BLaER1 treated with 17β-estradiol and CSF1 and Interleukin-3, amounts not matched to agents 10 nM and 100 nM (cell line): ENCODE measurements around the gene PCNX2.
"Not testable (repeated sequence)": the region's sequence is repeated elsewhere in the genome, so short reads cannot be mapped to it uniquely, and the experiment has no call there.

Experiments used
- H3K27ac ChIP-seq, 11 experiments: shearing (Covaris generic); formaldehyde crosslinking; 2 replicates each; pipeline ENCODE4 v1.8.1; 2022
- H3K27me3 ChIP-seq, 11 experiments: shearing (Covaris generic); formaldehyde crosslinking; 2 replicates each; pipeline ENCODE4 v1.8.1; 2022
- H3K36me3 ChIP-seq, 11 experiments: shearing (Covaris generic); formaldehyde crosslinking; 2 replicates each; pipeline ENCODE4 v1.8.1; 2022
- H3K4me1 ChIP-seq, 10 experiments: shearing (Covaris generic); formaldehyde crosslinking; 2 replicates each; pipeline ENCODE4 v1.8.1; 2022
- H3K4me2 ChIP-seq, 11 experiments: shearing (Covaris generic); formaldehyde crosslinking; 2 replicates each; pipeline ENCODE4 v1.8.1; 2022
- H3K4me3 ChIP-seq, 10 experiments: shearing (Covaris generic); formaldehyde crosslinking; 2 replicates each; pipeline ENCODE4 v1.8.1; 2022
- H3K9ac ChIP-seq, 11 experiments: shearing (Covaris generic); formaldehyde crosslinking; 2 replicates each; pipeline ENCODE4 v1.8.1; 2022
- H3K9me3 ChIP-seq, 11 experiments: shearing (Covaris generic); formaldehyde crosslinking; replicated peaks in 1 of 11; 2 replicates each; pipeline ENCODE4 v1.8.1; 2022
- H4K20me1 ChIP-seq, 11 experiments: shearing (Covaris generic); formaldehyde crosslinking; 2 replicates each; pipeline ENCODE4 v1.8.1; 2022
- Cebpa-rat ChIP-seq, 11 experiments: shearing (Covaris generic); IDR thresholded peaks; 2 replicates each; pipeline ENCODE4 v1.8.1; 2022

The PCNX2 gene

GRCh38 chr1:233182587-233182986, 112.9 kb downstream of the PCNX2 start:
- TF ChIP-seq Cebpa-rat (IDR thresholded peaks at IDR 0.05) = no peak
- Histone ChIP-seq H3K9ac (no peak overlapping the region), H3K27ac (no peak overlapping the region), H3K9me3 (peaks cover 6 to 13% (median 9%) of the 10 kb centered on the region in 11 experiments), H3K4me2 (no peak overlapping the region), H3K36me3 (peaks cover 5 to 14% (median 7%) of the 10 kb centered on the region in 11 experiments; a peak in 20 of 22 replicates), H3K4me1 (peaks cover 22 to 38% (median 30%) of the 10 kb centered on the region in 10 experiments; a peak in 19 of 20 replicates), H3K27me3 (no peaks in the 10 kb centered on the region), H3K4me3 (no peak overlapping the region), H4K20me1 (no peaks in the 10 kb centered on the region)

- H4K20me1 ChIP-seq = no peaks in the 10 kb centered on the region
- peak overlapping the region in 10 of 11 experiments; percentile 57 to 80 (median 74); a peak in 19 of 22 replicates for H3K27ac ChIP-seq
- peaks cover 10 to 29% (median 19%) of the 10 kb centered on the region in 11 experiments; a peak in 20 of 22 replicates for H3K36me3 ChIP-seq
- no peak for TF ChIP-seq Cebpa-rat (IDR thresholded peaks at IDR 0.05)
- H3K27me3 ChIP-seq = no peaks in the 10 kb centered on the region
- H3K4me1 ChIP-seq = peaks cover 22 to 38% (median 30%) of the 10 kb centered on the region in 10 experiments; a peak in 19 of 20 replicates
- H3K9me3 ChIP-seq = peaks cover 12 to 29% (median 22%) of the 10 kb centered on the region in 11 experiments
- no peak overlapping the region; a peak in 1 of 22 replicates for H3K9ac ChIP-seq
- 0 out of 20 replicates have a peak overlapping the region, but pooled peaks of 1 of the 10 experiments have one; percentile 15 for H3K4me3 ChIP-seq
- H3K4me2 ChIP-seq = peak overlapping the region; percentile 5 to 63 (median 51); a peak in 18 of 22 replicates
These were observed 114.7 kb downstream of the PCNX2 start for GRCh38 chr1:233180641-233181364.

- peaks cover 22 to 38% (median 30%) of the 10 kb centered on the region in 10 experiments; a peak in 19 of 20 replicates for H3K4me1 ChIP-seq
- not testable (repeated sequence) for H3K4me3 ChIP-seq, H4K20me1 ChIP-seq, H3K27me3 ChIP-seq
- H3K36me3 ChIP-seq = peaks cover 10 to 30% (median 23%) of the 10 kb centered on the region in 11 experiments; a peak in 20 of 22 replicates
- H3K4me2 ChIP-seq = peak overlapping the region; percentile 20 to 63 (median 51); a peak in 18 of 22 replicates
- peak overlapping the region in 3 of 11 experiments; percentile 16 to 36 (median 36); a peak in 3 of 22 replicates for H3K9ac ChIP-seq
- H3K9me3 ChIP-seq = peaks cover 12 to 29% (median 22%) of the 10 kb centered on the region in 11 experiments
- H3K27ac ChIP-seq = peak overlapping the region in 10 of 11 experiments; percentile 57 to 80 (median 74); a peak in 20 of 22 replicates
These were observed 115.9 kb downstream of the PCNX2 start for GRCh38 chr1:233179638-233180037.

- no peak overlapping the region for H3K4me3 ChIP-seq
- no peak overlapping the region for H3K9ac ChIP-seq
- peaks cover 3 to 22% (median 9%) of the 10 kb centered on the region in 11 experiments; a peak in 17 of 22 replicates for H3K36me3 ChIP-seq
- peaks cover 0 to 8% (median 2%) of the 10 kb centered on the region in 10 experiments; a peak in 10 of 20 replicates for H3K4me1 ChIP-seq
- no peak overlapping the region for H3K4me2 ChIP-seq
- H3K9me3 ChIP-seq = peaks cover 2 to 22% (median 13%) of the 10 kb centered on the region in 11 experiments; a peak in 21 of 22 replicates
- TF ChIP-seq Cebpa-rat (IDR thresholded peaks at IDR 0.05) = no peak
- H4K20me1 ChIP-seq = no peaks in the 10 kb centered on the region
- H3K27ac ChIP-seq = no peak overlapping the region
- no peaks in the 10 kb centered on the region for H3K27me3 ChIP-seq
These were observed 123.3 kb downstream of the PCNX2 start for GRCh38 chr1:233172201-233172600.

- Histone ChIP-seq H3K27ac (no peak overlapping the region), H3K27me3 (no peaks in the 10 kb centered on the region), H3K36me3 (peaks cover 0 to 12% (median 3%) of the 10 kb centered on the region in 11 experiments; a peak in 9 of 22 replicates), H3K9me3 (peaks cover 0 to 13% (median 5%) of the 10 kb centered on the region in 11 experiments; a peak in 4 of 22 replicates), H3K4me3 (no peak overlapping the region), H3K9ac (no peak overlapping the region), H3K4me1 (peaks cover 0 to 16% (median 7%) of the 10 kb centered on the region in 10 experiments; a peak in 10 of 20 replicates), H3K4me2 (no peak overlapping the region), H4K20me1 (no peaks in the 10 kb centered on the region)
- no peak for TF ChIP-seq Cebpa-rat (IDR thresholded peaks at IDR 0.05)
These were observed 124.8 kb downstream of the PCNX2 start for GRCh38 chr1:233170741-233171140.

- peaks cover 0 to 16% (median 7%) of the 10 kb centered on the region in 10 experiments; a peak in 10 of 20 replicates for H3K4me1 ChIP-seq
- peaks cover 0 to 22% (median 10%) of the 10 kb centered on the region in 11 experiments; a peak in 11 of 22 replicates for H3K36me3 ChIP-seq
- no peaks in the 10 kb centered on the region for H4K20me1 ChIP-seq
- no peak overlapping the region for H3K9ac ChIP-seq
- no peaks in the 10 kb centered on the region for H3K27me3 ChIP-seq
- H3K27ac ChIP-seq = no peak overlapping the region
- H3K4me2 ChIP-seq = no peak overlapping the region
- no peak for TF ChIP-seq Cebpa-rat (IDR thresholded peaks at IDR 0.05)
- H3K4me3 ChIP-seq = no peak overlapping the region
- H3K9me3 ChIP-seq = peaks cover 14 to 30% (median 20%) of the 10 kb centered on the region in 11 experiments
These were observed 127.1 kb downstream of the PCNX2 start for GRCh38 chr1:233168384-233168783.

GRCh38 chr1:233166896-233167295, 128.6 kb downstream of the PCNX2 start:
- TF ChIP-seq Cebpa-rat (IDR thresholded peaks at IDR 0.05) = no peak
- Histone ChIP-seq H3K9ac (no peak overlapping the region), H3K27me3 (no peaks in the 10 kb centered on the region), H3K36me3 (peaks cover 0 to 18% (median 6%) of the 10 kb centered on the region in 11 experiments; a peak in 9 of 22 replicates), H3K4me3 (no peak overlapping the region), H3K27ac (no peak overlapping the region), H3K4me1 (peaks cover 0 to 16% (median 7%) of the 10 kb centered on the region in 10 experiments; a peak in 10 of 20 replicates), H4K20me1 (no peaks in the 10 kb centered on the region), H3K4me2 (peak overlapping the region in 4 of 11 experiments; percentile 1 to 24 (median 10); a peak in 2 of 22 replicates), H3K9me3 (peaks cover 14 to 24% (median 20%) of the 10 kb centered on the region in 11 experiments)

GRCh38 chr1:233163696-233164095, 131.8 kb downstream of the PCNX2 start:
- no peak overlapping the region for H3K27ac ChIP-seq
- no peaks in the 10 kb centered on the region for H3K27me3 ChIP-seq
- TF ChIP-seq Cebpa-rat (IDR thresholded peaks at IDR 0.05) = no peak
- H3K9ac ChIP-seq = no peak overlapping the region
- H3K36me3 ChIP-seq = peaks cover 0 to 37% (median 7%) of the 10 kb centered on the region in 11 experiments; a peak in 9 of 22 replicates
- no peak overlapping the region for H3K4me2 ChIP-seq
- no peak overlapping the region for H3K4me3 ChIP-seq
- H3K9me3 ChIP-seq = peaks cover 10 to 20% (median 17%) of the 10 kb centered on the region in 11 experiments
- no peaks in the 10 kb centered on the region for H4K20me1 ChIP-seq
- H3K4me1 ChIP-seq = peaks cover 0 to 10% (median 6%) of the 10 kb centered on the region in 10 experiments; a peak in 7 of 20 replicates

GRCh38 chr1:233158322-233158721, 137.2 kb downstream of the PCNX2 start:
- no peak for TF ChIP-seq Cebpa-rat (IDR thresholded peaks at IDR 0.05)
- peaks cover 0 to under 1% (median 0%) of the 10 kb centered on the region in 11 experiments; a peak in 2 of 22 replicates for H3K9me3 ChIP-seq
- no peaks in the 10 kb centered on the region for H4K20me1 ChIP-seq
- H3K27me3 ChIP-seq = no peaks in the 10 kb centered on the region
- 0 out of 22 replicates have a peak overlapping the region, but pooled peaks of 1 of the 11 experiments have one; percentile 16 for H3K4me2 ChIP-seq
- H3K9ac ChIP-seq = no peak overlapping the region
- H3K36me3 ChIP-seq = peaks cover 0 to 19% (median 0%) of the 10 kb centered on the region in 11 experiments; a peak in 4 of 22 replicates
- no peak overlapping the region for H3K27ac ChIP-seq
- peaks cover 0 to 10% (median 0%) of the 10 kb centered on the region in 10 experiments; a peak in 3 of 20 replicates for H3K4me1 ChIP-seq
- H3K4me3 ChIP-seq = no peak overlapping the region
